ENCODE results near the gene CNTNAP2. TPM values are rescaled to one million over a fixed set of nuclear protein-coding genes. Genes with fewer than 3 reads are reported as not detected.

CNTNAP2 gene
- total RNA-seq, 1 donor from 2014 or later = 4.2 TPM

DNA sequence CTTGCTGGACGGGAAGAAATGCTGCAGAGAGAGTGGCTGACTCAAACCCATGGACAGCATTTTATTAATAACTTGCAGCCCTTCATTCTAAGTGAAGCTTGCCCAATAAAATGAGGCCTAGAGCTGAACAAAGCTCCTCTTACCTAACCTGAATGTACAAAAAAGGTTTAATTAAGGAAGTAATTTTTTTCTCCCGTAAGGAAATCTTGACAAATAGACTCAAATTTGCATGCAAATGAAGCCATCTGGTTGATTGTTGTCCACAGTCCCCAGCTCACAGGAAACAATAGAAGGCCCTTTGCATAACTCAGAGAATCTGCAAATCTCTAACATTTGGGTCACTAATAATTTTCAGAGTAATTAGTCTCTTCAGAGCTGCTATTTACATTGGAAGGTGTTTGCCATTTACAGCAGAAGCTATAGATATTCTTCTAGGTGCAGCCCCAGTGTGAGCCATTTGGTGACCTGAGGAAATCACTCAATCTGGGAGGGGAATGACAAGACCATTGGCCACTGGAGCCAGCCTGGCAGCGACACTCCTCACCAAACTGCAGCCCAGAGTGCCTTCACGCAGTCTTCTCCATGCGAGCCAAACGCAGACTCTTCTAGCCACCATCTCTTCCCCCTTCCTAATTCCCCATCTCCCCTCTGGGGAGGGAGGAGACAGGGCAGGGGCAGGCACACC is 1991.0 kb downstream of the CNTNAP2 start:
- no peak overlapping the region for H3K27ac Mint-ChIP-seq
- no peak overlapping the region for H3K4me3 Mint-ChIP-seq
- peaks cover 2% of the 10 kb centered on the region for H3K4me1 Mint-ChIP-seq
- H3K27me3 Mint-ChIP-seq (ENCODE audit: low read depth) = peaks cover 1% of the 10 kb centered on the region
- H3K9me3 Mint-ChIP-seq = peaks cover 5% of the 10 kb centered on the region
- TF ChIP-seq, protein P1, sequence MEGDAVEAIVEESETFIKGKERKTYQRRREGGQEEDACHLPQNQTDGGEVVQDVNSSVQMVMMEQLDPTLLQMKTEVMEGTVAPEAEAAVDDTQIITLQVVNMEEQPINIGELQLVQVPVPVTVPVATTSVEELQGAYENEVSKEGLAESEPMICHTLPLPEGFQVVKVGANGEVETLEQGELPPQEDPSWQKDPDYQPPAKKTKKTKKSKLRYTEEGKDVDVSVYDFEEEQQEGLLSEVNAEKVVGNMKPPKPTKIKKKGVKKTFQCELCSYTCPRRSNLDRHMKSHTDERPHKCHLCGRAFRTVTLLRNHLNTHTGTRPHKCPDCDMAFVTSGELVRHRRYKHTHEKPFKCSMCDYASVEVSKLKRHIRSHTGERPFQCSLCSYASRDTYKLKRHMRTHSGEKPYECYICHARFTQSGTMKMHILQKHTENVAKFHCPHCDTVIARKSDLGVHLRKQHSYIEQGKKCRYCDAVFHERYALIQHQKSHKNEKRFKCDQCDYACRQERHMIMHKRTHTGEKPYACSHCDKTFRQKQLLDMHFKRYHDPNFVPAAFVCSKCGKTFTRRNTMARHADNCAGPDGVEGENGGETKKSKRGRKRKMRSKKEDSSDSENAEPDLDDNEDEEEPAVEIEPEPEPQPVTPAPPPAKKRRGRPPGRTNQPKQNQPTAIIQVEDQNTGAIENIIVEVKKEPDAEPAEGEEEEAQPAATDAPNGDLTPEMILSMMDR (IDR thresholded peaks at IDR 0.05; ENCODE audit: unreplicated experiment) = no peak
- H3K36me3 Mint-ChIP-seq = no peaks in the 10 kb centered on the region
- DNase-seq (ENCODE audit: low spot score in 2 of 2, unreplicated experiment in 2 of 2) = no peak

GRCh38 chr7:148108381-148108780 is 1991.8 kb downstream of the CNTNAP2 start:
- Mint-ChIP-seq H3K4me3 (no peak overlapping the region), H3K4me1 (peaks cover 2% of the 10 kb centered on the region), H3K27me3 (ENCODE audit: low read depth) (peaks cover 1% of the 10 kb centered on the region), H3K9me3 (peaks cover 5% of the 10 kb centered on the region), H3K27ac (no peak overlapping the region), H3K36me3 (no peaks in the 10 kb centered on the region)
- DNase-seq (ENCODE audit: low spot score in 2 of 2, unreplicated experiment in 2 of 2) = no peak
- TF ChIP-seq, protein P1 (IDR thresholded peaks at IDR 0.05; ENCODE audit: unreplicated experiment) = no peak

GRCh38 chr7:148110097-148110868 is 1993.7 kb downstream of the CNTNAP2 start:
- Mint-ChIP-seq H3K27me3 (ENCODE audit: low read depth) (peaks cover 3% of the 10 kb centered on the region), H3K4me1 (no peaks in the 10 kb centered on the region), H3K4me3 (no peak overlapping the region), H3K36me3 (no peaks in the 10 kb centered on the region), H3K9me3 (peaks cover 5% of the 10 kb centered on the region), H3K27ac (no peak overlapping the region)
- TF ChIP-seq, protein P1 (IDR thresholded peaks at IDR 0.05; ENCODE audit: unreplicated experiment) = no peak
- no peak for DNase-seq (ENCODE audit: low spot score in 2 of 2, unreplicated experiment in 2 of 2)

DNA sequence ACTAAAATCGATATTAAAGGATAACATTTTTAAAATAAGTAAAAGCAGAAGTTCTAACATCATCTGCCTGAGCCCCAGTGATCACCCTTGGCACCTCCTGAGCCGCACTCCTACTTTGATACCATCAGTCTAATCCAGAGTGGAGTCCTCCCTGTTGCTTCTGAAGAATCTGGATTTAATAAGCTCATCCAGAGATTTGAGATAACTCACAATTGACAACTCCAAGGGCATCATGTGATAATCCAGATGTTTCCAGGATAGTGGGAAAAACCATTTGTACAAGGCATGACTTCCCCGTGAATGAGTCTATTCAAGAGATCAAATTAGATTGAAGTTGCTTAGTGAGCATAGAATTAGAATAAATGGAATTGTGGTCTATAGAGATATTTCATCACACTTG is 1998.2 kb downstream of the CNTNAP2 start:
- Mint-ChIP-seq H3K27me3 (ENCODE audit: low read depth) (peaks cover 3% of the 10 kb centered on the region), H3K4me3 (no peak overlapping the region), H3K27ac (no peak overlapping the region), H3K36me3 (no peaks in the 10 kb centered on the region), H3K4me1 (peaks cover 23% of the 10 kb centered on the region), H3K9me3 (peaks cover 5% of the 10 kb centered on the region)
- no peak for DNase-seq (ENCODE audit: low spot score in 2 of 2, unreplicated experiment in 2 of 2)
- TF ChIP-seq, protein P1 (IDR thresholded peaks at IDR 0.05; ENCODE audit: unreplicated experiment) = no peak

- no peak for DNase-seq (ENCODE audit: low spot score in 2 of 2, unreplicated experiment in 2 of 2)
- Mint-ChIP-seq H3K4me1 (peaks cover 23% of the 10 kb centered on the region), H3K36me3 (no peaks in the 10 kb centered on the region), H3K4me3 (no peak overlapping the region), H3K9me3 (peaks cover 5% of the 10 kb centered on the region), H3K27ac (no peak overlapping the region), H3K27me3 (ENCODE audit: low read depth) (peaks cover 3% of the 10 kb centered on the region)
- TF ChIP-seq, protein P1 (IDR thresholded peaks at IDR 0.05; ENCODE audit: unreplicated experiment) = no peak
Observed at GRCh38 chr7:148115308-148115707, 1998.7 kb downstream of the CNTNAP2 start.
